Measurements from ENCODE around the gene IPO9. TPM values are rescaled to one million over a fixed set of nuclear protein-coding genes. Genes with fewer than 3 reads are reported as not detected.

The IPO9 gene
- total RNA-seq, 2 donors from 2014 or later = 108 to 133 TPM

DNA sequence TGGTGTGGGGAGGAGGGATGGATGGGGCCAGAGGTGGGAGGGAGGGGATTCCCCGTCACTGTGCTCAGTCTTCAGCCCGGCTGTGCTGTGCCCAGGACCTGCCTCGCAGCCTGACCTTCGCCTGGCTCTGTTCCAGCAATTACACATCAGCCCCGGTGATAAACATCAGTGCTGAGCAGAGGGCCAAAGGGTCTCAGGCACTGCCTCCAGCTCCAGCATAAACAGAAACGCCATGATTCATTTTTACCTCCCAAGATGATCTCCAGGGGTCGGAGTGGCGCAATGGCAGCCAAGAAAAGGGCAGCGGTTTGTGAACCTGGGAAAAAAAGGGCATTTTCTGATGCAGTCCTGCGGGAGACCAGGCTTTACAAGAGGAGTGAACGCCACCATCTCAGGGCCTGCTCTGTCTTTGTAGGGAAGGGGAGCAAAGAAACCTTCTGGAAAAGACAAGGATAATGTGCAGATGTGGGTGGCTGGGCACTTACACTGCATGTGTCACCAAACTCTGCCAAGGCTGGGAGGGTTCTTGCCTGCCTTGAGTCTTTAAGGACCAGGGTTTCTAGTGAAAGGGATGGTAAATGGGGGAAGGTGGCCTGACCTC lies 87.8 kb downstream of the IPO9 start:
- Histone ChIP-seq H3K4me1 (ENCODE audit: control insufficient read depth, insufficient read depth, low read length) (no peaks in the 10 kb centered on the region), H3K9me3 (ENCODE audit: control insufficient read depth, low read length) (no peaks in the 10 kb centered on the region), H3K4me3 (ENCODE audit: low read length) (no peak overlapping the region), H3K27me3 (ENCODE audit: control insufficient read depth, insufficient read depth, low read length, poor library complexity, severe bottlenecking) (no peaks in the 10 kb centered on the region), H3K9ac (ENCODE audit: extremely low read depth, low read length, poor library complexity, severe bottlenecking) (no peak overlapping the region), H3K36me3 (ENCODE audit: control insufficient read depth, insufficient read depth, low read length) (no peaks in the 10 kb centered on the region), H3K27ac (ENCODE audit: low read depth, low read length) (no peak overlapping the region)
- Mint-ChIP-seq H3K27me3 (ENCODE audit: insufficient read depth) (no peaks in the 10 kb centered on the region), H3K27ac (no peak overlapping the region), H3K4me3 (no peak overlapping the region), H3K4me1 (peaks cover 12% of the 10 kb centered on the region), H3K9me3 (no peaks in the 10 kb centered on the region), H3K36me3 (ENCODE audit: low read depth) (no peaks in the 10 kb centered on the region)
- 90 to 91% methylated on average over 8 to 11 of the region's 11 CpGs for WGBS, 2 experiments (ENCODE audit: insufficient coverage in 1 of 2, insufficient read length in 1 of 2)
- no peak for DNase-seq
- TF ChIP-seq, protein P1, sequence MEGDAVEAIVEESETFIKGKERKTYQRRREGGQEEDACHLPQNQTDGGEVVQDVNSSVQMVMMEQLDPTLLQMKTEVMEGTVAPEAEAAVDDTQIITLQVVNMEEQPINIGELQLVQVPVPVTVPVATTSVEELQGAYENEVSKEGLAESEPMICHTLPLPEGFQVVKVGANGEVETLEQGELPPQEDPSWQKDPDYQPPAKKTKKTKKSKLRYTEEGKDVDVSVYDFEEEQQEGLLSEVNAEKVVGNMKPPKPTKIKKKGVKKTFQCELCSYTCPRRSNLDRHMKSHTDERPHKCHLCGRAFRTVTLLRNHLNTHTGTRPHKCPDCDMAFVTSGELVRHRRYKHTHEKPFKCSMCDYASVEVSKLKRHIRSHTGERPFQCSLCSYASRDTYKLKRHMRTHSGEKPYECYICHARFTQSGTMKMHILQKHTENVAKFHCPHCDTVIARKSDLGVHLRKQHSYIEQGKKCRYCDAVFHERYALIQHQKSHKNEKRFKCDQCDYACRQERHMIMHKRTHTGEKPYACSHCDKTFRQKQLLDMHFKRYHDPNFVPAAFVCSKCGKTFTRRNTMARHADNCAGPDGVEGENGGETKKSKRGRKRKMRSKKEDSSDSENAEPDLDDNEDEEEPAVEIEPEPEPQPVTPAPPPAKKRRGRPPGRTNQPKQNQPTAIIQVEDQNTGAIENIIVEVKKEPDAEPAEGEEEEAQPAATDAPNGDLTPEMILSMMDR (conservative IDR thresholded peaks at IDR 0.05) = no peak

DNA sequence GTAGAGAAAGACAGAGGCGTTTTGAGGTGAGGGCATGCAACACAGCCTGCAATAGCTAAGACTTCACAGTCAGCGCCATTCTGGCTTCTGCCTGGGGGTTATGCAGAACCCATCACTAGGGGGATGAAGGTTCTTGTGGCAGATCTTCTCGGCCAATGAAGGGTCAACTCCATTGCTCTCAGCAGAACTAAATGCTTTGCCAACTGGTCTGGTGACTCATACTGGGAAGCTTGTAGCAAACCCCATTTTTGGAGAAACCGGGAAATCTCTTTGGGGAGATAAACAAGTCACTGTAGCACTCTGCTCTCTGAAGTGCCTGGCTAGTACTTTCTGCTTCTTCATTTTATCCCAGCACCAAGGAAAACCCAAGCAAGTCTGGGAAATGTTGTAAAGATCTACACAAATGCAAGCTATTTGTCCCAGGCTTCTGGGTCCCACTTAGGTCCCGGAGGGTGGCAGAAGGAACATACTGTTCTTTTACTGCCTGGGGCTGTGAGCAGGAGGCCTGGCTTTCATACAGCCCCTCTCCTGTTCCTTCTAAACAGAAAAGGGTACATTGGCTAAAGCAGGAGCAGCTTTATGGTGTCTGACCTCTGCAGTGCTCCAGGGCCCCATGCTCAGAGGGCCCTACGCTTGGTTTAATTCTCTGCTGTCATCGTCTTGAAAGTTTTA lies 88.5 kb downstream of the IPO9 start:
- Mint-ChIP-seq H3K27me3 (ENCODE audit: insufficient read depth) (no peaks in the 10 kb centered on the region), H3K27ac (no peak overlapping the region), H3K4me3 (no peak overlapping the region), H3K36me3 (ENCODE audit: low read depth) (no peaks in the 10 kb centered on the region), H3K9me3 (no peaks in the 10 kb centered on the region), H3K4me1 (peaks cover 6% of the 10 kb centered on the region)
- H3K27ac ChIP-seq (ENCODE audit: low read depth, low read length) = no peak overlapping the region
- no peaks in the 10 kb centered on the region for H3K9me3 ChIP-seq (ENCODE audit: control insufficient read depth, low read length)
- no peaks in the 10 kb centered on the region for H3K27me3 ChIP-seq (ENCODE audit: control insufficient read depth, insufficient read depth, low read length, poor library complexity, severe bottlenecking)
- H3K9ac ChIP-seq (ENCODE audit: extremely low read depth, low read length, poor library complexity, severe bottlenecking) = no peak overlapping the region
- H3K4me1 ChIP-seq (ENCODE audit: control insufficient read depth, insufficient read depth, low read length) = no peaks in the 10 kb centered on the region
- no peaks in the 10 kb centered on the region for H3K36me3 ChIP-seq (ENCODE audit: control insufficient read depth, insufficient read depth, low read length)
- no peak for DNase-seq
- H3K4me3 ChIP-seq (ENCODE audit: low read length) = no peak overlapping the region
- WGBS, 2 experiments (ENCODE audit: insufficient coverage in 1 of 2, insufficient read length in 1 of 2) = 89 to 91% methylated on average over 6 to 7 of the region's 7 CpGs
- TF ChIP-seq, protein P1 (conservative IDR thresholded peaks at IDR 0.05) = no peak

DNA sequence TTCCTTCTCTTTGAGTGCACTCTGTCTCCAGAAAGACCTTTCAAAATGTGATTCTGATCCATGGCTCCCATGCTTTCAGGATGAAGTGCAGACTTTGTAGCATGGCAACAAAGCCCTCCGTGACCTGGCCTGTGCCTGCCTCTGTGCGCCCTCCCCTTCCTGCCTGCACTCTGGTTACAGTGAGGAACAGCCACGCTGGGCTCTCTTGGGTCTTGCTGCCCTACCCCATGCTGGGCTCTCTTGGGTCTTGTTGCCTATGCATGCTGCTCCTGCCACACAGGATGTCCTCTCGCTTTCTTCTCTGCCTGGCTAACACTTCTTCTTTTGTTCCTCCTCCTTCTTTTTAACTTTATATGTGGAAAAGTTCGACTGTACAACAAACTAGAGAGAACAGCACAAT lies 89.4 kb downstream of the IPO9 start:
- H3K9me3 ChIP-seq (ENCODE audit: control insufficient read depth, low read length) = no peaks in the 10 kb centered on the region
- 90 to 96% methylated on average over 4 to 5 of the region's 5 CpGs for WGBS, 2 experiments (ENCODE audit: insufficient coverage in 1 of 2, insufficient read length in 1 of 2)
- no peak overlapping the region for H3K9ac ChIP-seq (ENCODE audit: extremely low read depth, low read length, poor library complexity, severe bottlenecking)
- H3K4me3 ChIP-seq (ENCODE audit: low read length) = no peak overlapping the region
- no peak for DNase-seq
- no peaks in the 10 kb centered on the region for H3K9me3 Mint-ChIP-seq
- no peak overlapping the region for H3K27ac Mint-ChIP-seq
- no peaks in the 10 kb centered on the region for H3K36me3 Mint-ChIP-seq (ENCODE audit: low read depth)
- TF ChIP-seq, protein P1 (conservative IDR thresholded peaks at IDR 0.05) = no peak
- no peaks in the 10 kb centered on the region for H3K36me3 ChIP-seq (ENCODE audit: control insufficient read depth, insufficient read depth, low read length)
- no peaks in the 10 kb centered on the region for H3K4me1 Mint-ChIP-seq
- H3K4me1 ChIP-seq (ENCODE audit: control insufficient read depth, insufficient read depth, low read length) = no peaks in the 10 kb centered on the region
- H3K27me3 Mint-ChIP-seq (ENCODE audit: insufficient read depth) = no peaks in the 10 kb centered on the region
- no peak overlapping the region for H3K27ac ChIP-seq (ENCODE audit: low read depth, low read length)
- no peaks in the 10 kb centered on the region for H3K27me3 ChIP-seq (ENCODE audit: control insufficient read depth, insufficient read depth, low read length, poor library complexity, severe bottlenecking)
- H3K4me3 Mint-ChIP-seq = no peak overlapping the region
